ENCODE measurements around the gene PODNL1. TPM values are rescaled to one million over a fixed set of nuclear protein-coding genes. Genes with fewer than 3 reads are reported as not detected.

PODNL1 gene
- total RNA-seq, 1 experiment from 2014 or later: 6.4 TPM

DNA sequence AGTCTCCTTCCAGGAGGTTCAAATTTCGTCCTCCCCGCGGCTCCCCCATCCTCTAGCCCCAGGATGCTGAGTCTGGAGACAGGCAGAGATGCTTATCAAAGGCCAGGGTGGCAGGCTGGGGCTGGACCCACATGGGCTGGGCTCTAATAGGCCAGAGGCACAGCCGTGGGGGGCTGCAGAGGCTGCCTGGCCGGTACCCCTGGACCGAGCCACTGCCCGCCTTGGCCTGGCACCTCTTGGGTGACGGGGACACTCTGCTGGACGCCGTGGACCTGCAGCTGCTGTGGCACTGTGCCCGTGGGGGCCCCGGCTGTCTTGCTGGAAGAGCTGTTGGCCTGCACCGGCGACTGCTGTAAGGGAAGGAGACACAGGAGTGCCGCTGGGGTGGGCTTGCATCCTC, 42.1 kb upstream of the PODNL1 start:
- DNase-seq: no peak
- H3K27me3 ChIP-seq (ENCODE audit: insufficient read depth, low read depth): no peaks in the 10 kb centered on the region
- peaks cover 3% of the 10 kb centered on the region; the same call in 1 of the 2 replicates for H4K20me1 ChIP-seq (ENCODE audit: insufficient read depth)
- intact Hi-C loops (cut with micrococcal nuclease; ENCODE audit: unreplicated experiment): no loop called here
- no peak overlapping the region for H3K4me3 ChIP-seq
- H2AFZ ChIP-seq: no peak overlapping the region
- CTCF ChIA-PET: no interaction called here
- no peaks in the 10 kb centered on the region for H3K4me1 ChIP-seq (replicated peaks; ENCODE audit: insufficient read depth)
- H3K36me3 ChIP-seq (ENCODE audit: low read depth): no peaks in the 10 kb centered on the region
- no peak overlapping the region for H3K4me2 ChIP-seq
- POLR2A ChIA-PET (ENCODE audit: unreplicated experiment): no interaction called here
- H3K27ac ChIP-seq: no peak overlapping the region
- H3K9me2 ChIP-seq (ENCODE audit: insufficient read depth): no peaks in the 10 kb centered on the region
- H3F3A ChIP-seq (ENCODE audit: insufficient read depth, low read depth): 0 out of 2 replicates have a peak, but pooled peaks cover 5% of the 10 kb centered on the region
- TF ChIP-seq, protein P1, sequence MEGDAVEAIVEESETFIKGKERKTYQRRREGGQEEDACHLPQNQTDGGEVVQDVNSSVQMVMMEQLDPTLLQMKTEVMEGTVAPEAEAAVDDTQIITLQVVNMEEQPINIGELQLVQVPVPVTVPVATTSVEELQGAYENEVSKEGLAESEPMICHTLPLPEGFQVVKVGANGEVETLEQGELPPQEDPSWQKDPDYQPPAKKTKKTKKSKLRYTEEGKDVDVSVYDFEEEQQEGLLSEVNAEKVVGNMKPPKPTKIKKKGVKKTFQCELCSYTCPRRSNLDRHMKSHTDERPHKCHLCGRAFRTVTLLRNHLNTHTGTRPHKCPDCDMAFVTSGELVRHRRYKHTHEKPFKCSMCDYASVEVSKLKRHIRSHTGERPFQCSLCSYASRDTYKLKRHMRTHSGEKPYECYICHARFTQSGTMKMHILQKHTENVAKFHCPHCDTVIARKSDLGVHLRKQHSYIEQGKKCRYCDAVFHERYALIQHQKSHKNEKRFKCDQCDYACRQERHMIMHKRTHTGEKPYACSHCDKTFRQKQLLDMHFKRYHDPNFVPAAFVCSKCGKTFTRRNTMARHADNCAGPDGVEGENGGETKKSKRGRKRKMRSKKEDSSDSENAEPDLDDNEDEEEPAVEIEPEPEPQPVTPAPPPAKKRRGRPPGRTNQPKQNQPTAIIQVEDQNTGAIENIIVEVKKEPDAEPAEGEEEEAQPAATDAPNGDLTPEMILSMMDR (conservative IDR thresholded peaks at IDR 0.05): no peak
- TF ChIP-seq EZH2 (IDR thresholded peaks at IDR 0.05; ENCODE audit: low read depth): no peak
- H3K9me3 ChIP-seq (ENCODE audit: insufficient read depth, low read depth): no peaks in the 10 kb centered on the region
- H3K79me2 ChIP-seq (ENCODE audit: low read depth): no peaks in the 10 kb centered on the region
- BruUV-seq (replicated peaks): no TSS peak

DNA sequence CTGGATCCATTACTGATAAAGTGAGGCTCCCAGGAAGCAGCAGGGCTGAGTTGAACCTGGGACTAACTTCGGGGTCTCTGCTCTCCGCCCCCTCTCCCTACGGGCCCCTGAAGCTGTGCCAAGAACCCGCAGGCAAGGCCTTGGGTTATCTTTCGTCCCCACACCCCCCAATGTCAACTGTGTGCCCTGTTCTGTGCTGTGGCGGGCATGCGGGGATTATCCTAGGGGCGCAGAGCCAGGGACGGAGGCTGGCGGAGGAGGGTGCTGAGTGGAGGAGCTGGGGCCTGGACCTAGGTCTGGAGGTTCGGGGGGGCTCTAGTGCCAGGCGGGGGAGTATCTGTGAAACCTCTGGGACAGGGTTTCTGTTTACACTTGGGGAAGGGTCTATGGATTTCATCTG, 41.5 kb upstream of the PODNL1 start:
- intact Hi-C loops (cut with micrococcal nuclease; ENCODE audit: unreplicated experiment): no loop called here

DNA sequence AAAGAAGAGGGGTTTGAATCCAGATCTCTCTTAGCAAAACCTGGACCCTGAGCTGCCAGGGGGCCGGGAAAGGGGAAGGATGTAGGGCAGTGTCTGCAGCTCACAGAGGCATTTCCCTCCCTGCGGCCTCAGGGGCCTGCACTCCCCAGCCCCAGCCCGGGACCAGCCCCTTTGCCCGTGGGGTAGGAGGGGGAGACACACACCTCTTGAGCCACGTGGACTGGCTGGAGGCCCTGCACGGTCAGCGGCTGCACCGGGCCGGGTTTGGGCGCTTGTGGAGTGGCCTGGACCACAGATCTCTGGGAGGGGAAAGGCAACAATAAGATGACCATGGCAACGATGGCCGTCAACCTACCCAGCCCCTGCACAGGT, 41.0 kb upstream of the PODNL1 start:
- TF ChIP-seq, protein P1 (conservative IDR thresholded peaks at IDR 0.05): no peak
- no peak for TF ChIP-seq EZH2 (IDR thresholded peaks at IDR 0.05; ENCODE audit: low read depth)
- no peak overlapping the region for H3K27ac ChIP-seq

More for the DNA sequence above, 41.5 kb upstream of the PODNL1 start:
- Histone ChIP-seq H3K4me2 (no peak overlapping the region), H3K4me1 (replicated peaks; ENCODE audit: insufficient read depth) (no peaks in the 10 kb centered on the region), H2AFZ (no peak overlapping the region), H3K27ac (no peak overlapping the region), H3F3A (ENCODE audit: insufficient read depth, low read depth) (0 out of 2 replicates have a peak, but pooled peaks cover 5% of the 10 kb centered on the region), H4K20me1 (ENCODE audit: insufficient read depth) (0 out of 2 replicates have a peak, but pooled peaks cover under 1% of the 10 kb centered on the region), H3K9me3 (ENCODE audit: insufficient read depth, low read depth) (no peaks in the 10 kb centered on the region), H3K9me2 (ENCODE audit: insufficient read depth) (no peaks in the 10 kb centered on the region), H3K36me3 (ENCODE audit: low read depth) (no peaks in the 10 kb centered on the region), H3K79me2 (ENCODE audit: low read depth) (no peaks in the 10 kb centered on the region), H3K4me3 (no peak overlapping the region), H3K27me3 (ENCODE audit: insufficient read depth, low read depth) (no peaks in the 10 kb centered on the region)
- DNase-seq: no peak
- ChIA-PET CTCF (no interaction called here), POLR2A (ENCODE audit: unreplicated experiment) (no interaction called here)
- no TSS peak for BruUV-seq (replicated peaks)
- TF ChIP-seq EZH2 (IDR thresholded peaks at IDR 0.05; ENCODE audit: low read depth): no peak
- TF ChIP-seq, protein P1 (conservative IDR thresholded peaks at IDR 0.05): no peak

More for the DNA sequence above, 41.0 kb upstream of the PODNL1 start:
- ChIA-PET CTCF (interaction anchor here (0.6 kb wide), 1 partner anchor 157 kb away, joined by 3 read pairs; the partner anchor contains the start of gene ASF1B), POLR2A (ENCODE audit: unreplicated experiment) (no interaction called here)
- peaks cover 9% of the 10 kb centered on the region for H3F3A ChIP-seq (ENCODE audit: insufficient read depth, low read depth)
- no peak overlapping the region for H3K4me3 ChIP-seq
- H3K4me2 ChIP-seq: no peak overlapping the region
- H3K27me3 ChIP-seq (ENCODE audit: insufficient read depth, low read depth): no peaks in the 10 kb centered on the region
- no peaks in the 10 kb centered on the region for H3K9me2 ChIP-seq (ENCODE audit: insufficient read depth)
- BruUV-seq (replicated peaks): no TSS peak
- no peaks in the 10 kb centered on the region for H3K9me3 ChIP-seq (ENCODE audit: insufficient read depth, low read depth)
- H2AFZ ChIP-seq: no peak overlapping the region
- H3K79me2 ChIP-seq (ENCODE audit: low read depth): no peaks in the 10 kb centered on the region
- intact Hi-C loops (cut with micrococcal nuclease; ENCODE audit: unreplicated experiment): no loop called here
- no peaks in the 10 kb centered on the region for H3K36me3 ChIP-seq (ENCODE audit: low read depth)
- no peaks in the 10 kb centered on the region for H4K20me1 ChIP-seq (ENCODE audit: insufficient read depth)
- no peak for DNase-seq
- H3K4me1 ChIP-seq (replicated peaks; ENCODE audit: insufficient read depth): no peaks in the 10 kb centered on the region
